ENCODE data around the gene TSR3.
A peak's percentile ranks its signal among the peaks of the same experiment; 100 is the strongest.
"Not testable (repeated sequence)": the region's sequence is repeated elsewhere in the genome, so short reads cannot be mapped to it uniquely, and the experiment has no call there.

The TSR3 gene

GRCh38 chr16:1331712-1332617 is 19.7 kb downstream of the TSR3 start:
- H3K4me3 ChIP-seq (ENCODE audit: low read depth, low read length) = no peak overlapping the region
- TF ChIP-seq CTCF (IDR thresholded peaks at IDR 0.05; ENCODE audit: borderline replicate concordance, insufficient read depth, low read depth, low read length) = no peak

GRCh38 chr16:1330931-1331711 is 20.6 kb downstream of the TSR3 start:
- no peak for TF ChIP-seq CTCF (IDR thresholded peaks at IDR 0.05; ENCODE audit: borderline replicate concordance, insufficient read depth, low read depth, low read length)
- H3K4me3 ChIP-seq (ENCODE audit: low read depth, low read length) = no peak overlapping the region

GRCh38 chr16:1330260-1330914 is 21.3 kb downstream of the TSR3 start:
- no peak overlapping the region for H3K4me3 ChIP-seq (ENCODE audit: low read depth, low read length)
- TF ChIP-seq CTCF (IDR thresholded peaks at IDR 0.05; ENCODE audit: borderline replicate concordance, insufficient read depth, low read depth, low read length) = peak; percentile 86

- H3K4me3 ChIP-seq (ENCODE audit: low read depth, low read length) = not testable (repeated sequence)
Observed at GRCh38 chr16:1328961-1329360, 22.7 kb downstream of the TSR3 start.

GRCh38 chr16:1328136-1328535 is 23.5 kb downstream of the TSR3 start:
- not testable (repeated sequence) for H3K4me3 ChIP-seq (ENCODE audit: low read depth, low read length)

GRCh38 chr16:1327619-1327947 is 24.1 kb downstream of the TSR3 start:
- TF ChIP-seq CTCF (IDR thresholded peaks at IDR 0.05; ENCODE audit: borderline replicate concordance, insufficient read depth, low read depth, low read length) = no peak
- H3K4me3 ChIP-seq (ENCODE audit: low read depth, low read length) = no peak overlapping the region

GRCh38 chr16:1326946-1327618 is 24.6 kb downstream of the TSR3 start:
- no peak overlapping the region for H3K4me3 ChIP-seq (ENCODE audit: low read depth, low read length)
- TF ChIP-seq CTCF (IDR thresholded peaks at IDR 0.05; ENCODE audit: borderline replicate concordance, insufficient read depth, low read depth, low read length) = no peak
